NCI-H1417 treated with DMSO at 0.1 percent for 48 hours (cell line): ENCODE data around the gene STAB2.
"Not testable (repeated sequence)": the region's sequence is repeated elsewhere in the genome, so short reads cannot be mapped to it uniquely, and the experiment has no call there.

ENCODE experiments used
- DNase-seq: peaks from one replicate; lab custom pipeline; 2025; lab: John Stamatoyannopoulos, UW

STAB2 gene

GRCh38 chr12:103653568-103654173 lies 66.6 kb downstream of the STAB2 start:
- DNase-seq = not testable (repeated sequence)

GRCh38 chr12:103654816-103655215 lies 67.7 kb downstream of the STAB2 start:
- DNase-seq = no peak

- no peak for DNase-seq
Observed at GRCh38 chr12:103656291-103656690, 69.2 kb downstream of the STAB2 start.

- no peak for DNase-seq
Observed at GRCh38 chr12:103657331-103657730, 70.3 kb downstream of the STAB2 start.

GRCh38 chr12:103664626-103665025 lies 77.6 kb downstream of the STAB2 start:
- no peak for DNase-seq

- DNase-seq = no peak
Observed at GRCh38 chr12:103665971-103666370, 78.9 kb downstream of the STAB2 start.

GRCh38 chr12:103667125-103667524 lies 80.1 kb downstream of the STAB2 start:
- DNase-seq = peak; percentile 15

GRCh38 chr12:103668520-103668919 lies 81.4 kb downstream of the STAB2 start:
- DNase-seq = no peak

GRCh38 chr12:103671367-103671766 lies 84.3 kb downstream of the STAB2 start:
- no peak for DNase-seq

GRCh38 chr12:103672401-103673119 lies 85.5 kb downstream of the STAB2 start:
- DNase-seq = no peak

- DNase-seq = no peak
Observed at GRCh38 chr12:103673487-103673886, 86.4 kb downstream of the STAB2 start.

- DNase-seq = no peak
Observed at GRCh38 chr12:103673891-103674375, 86.9 kb downstream of the STAB2 start.

GRCh38 chr12:103676893-103677292 lies 89.8 kb downstream of the STAB2 start:
- DNase-seq = no peak

- DNase-seq = peak; percentile 31
Observed at GRCh38 chr12:103677341-103677740, 90.3 kb downstream of the STAB2 start.

GRCh38 chr12:103677905-103678304 lies 90.8 kb downstream of the STAB2 start:
- DNase-seq = no peak

- no peak for DNase-seq
Observed at GRCh38 chr12:103679421-103680170, 92.5 kb downstream of the STAB2 start.

- no peak for DNase-seq
Observed at GRCh38 chr12:103680591-103681141, 93.6 kb downstream of the STAB2 start.

- DNase-seq = no peak
Observed at GRCh38 chr12:103686026-103686425, 99.0 kb downstream of the STAB2 start.

GRCh38 chr12:103687253-103687652 lies 100.2 kb downstream of the STAB2 start:
- no peak for DNase-seq

GRCh38 chr12:103688376-103689063 lies 101.4 kb downstream of the STAB2 start:
- no peak for DNase-seq

- no peak for DNase-seq
Observed at GRCh38 chr12:103690426-103690825, 103.4 kb downstream of the STAB2 start.

GRCh38 chr12:103691063-103691462 lies 104.0 kb downstream of the STAB2 start:
- no peak for DNase-seq
